Activated CD8-positive, alpha-beta memory T cell treated with anti-CD3 and anti-CD28 coated beads for 4 hours (primary cell): Measurements from ENCODE around the gene GP1BA.

ENCODE experiments used
- DNase-seq, 2 donors: peaks; one replicate each; pipeline ENCODE4 v3.0.0-alpha.2; 2020; ENCODE audit warnings: low read depth in 2 of 2

GP1BA gene

GRCh38 chr17:4938688-4939545 lies 6.8 kb downstream of the GP1BA start:
- no peak for DNase-seq

GRCh38 chr17:4939546-4939795 lies 7.4 kb downstream of the GP1BA start:
- no peak for DNase-seq

- DNase-seq: peak; percentile 88 to 95
These were observed 7.9 kb downstream of the GP1BA start, which contains the start of the genes RNF167 and SLC25A11 for GRCh38 chr17:4939796-4940554. TSS of gene RNF167 (plus strand) at chr17:4940268. CDS start at chr17:4940910, 642 bp downstream. TSS of gene SLC25A11 (minus strand) at chr17:4940046. CDS start at chr17:4939910, 136 bp downstream.

GRCh38 chr17:4940555-4941318 lies 8.7 kb downstream of the GP1BA start:
- DNase-seq: no peak

GRCh38 chr17:4941319-4941610 lies 9.2 kb downstream of the GP1BA start:
- no peak for DNase-seq

GRCh38 chr17:4942760-4943508 lies 10.9 kb downstream of the GP1BA start:
- no peak for DNase-seq

GRCh38 chr17:4944163-4944553 lies 12.1 kb downstream of the GP1BA start:
- DNase-seq: no peak

- DNase-seq: no peak
These were observed 12.6 kb downstream of the GP1BA start for GRCh38 chr17:4944554-4945175.

GRCh38 chr17:4945176-4945943 lies 13.3 kb downstream of the GP1BA start:
- peak; percentile 73 to 74 for DNase-seq

GRCh38 chr17:4945944-4946280 lies 13.8 kb downstream of the GP1BA start:
- no peak for DNase-seq

GRCh38 chr17:4946312-4946976 lies 14.4 kb downstream of the GP1BA start:
- DNase-seq: no peak

GRCh38 chr17:4947010-4947410 lies 14.9 kb downstream of the GP1BA start:
- no peak for DNase-seq

- no peak for DNase-seq
These were observed 15.5 kb downstream of the GP1BA start for GRCh38 chr17:4947411-4948165.

GRCh38 chr17:4948166-4948930 lies 16.3 kb downstream of the GP1BA start, which contains the start of gene PFN1:
TSS of gene PFN1 (minus strand) at chr17:4948530. CDS start at chr17:4948394, 136 bp downstream.
- DNase-seq: peak; percentile 79 to 85

- DNase-seq: no peak
These were observed 16.8 kb downstream of the GP1BA start for GRCh38 chr17:4948931-4949320.

GRCh38 chr17:4949321-4950074 lies 17.4 kb downstream of the GP1BA start:
- DNase-seq: peak in 1 of 2 donors; percentile 58

- DNase-seq: no peak
These were observed 18.1 kb downstream of the GP1BA start for GRCh38 chr17:4950075-4950745.
